HG03571 (cell line): ENCODE results near the gene MS4A13.
"Not testable (repeated sequence)": the region's sequence is repeated elsewhere in the genome, so short reads cannot be mapped to it uniquely, and the experiment has no call there.

Experiments
- ATAC-seq: cut with Tn5 transposase; IDR thresholded peaks from one replicate; pipeline ENCODE4 v1.9.1; 2021; ENCODE audit not compliant: unreplicated experiment

The MS4A13 gene

GRCh38 chr11:60515144-60515855 is at the start of gene MS4A13:
TSS of gene MS4A13 (plus strand) at chr11:60515392. CDS start at chr11:60518084, 2,692 bp downstream.
- no peak for ATAC-seq

DNA sequence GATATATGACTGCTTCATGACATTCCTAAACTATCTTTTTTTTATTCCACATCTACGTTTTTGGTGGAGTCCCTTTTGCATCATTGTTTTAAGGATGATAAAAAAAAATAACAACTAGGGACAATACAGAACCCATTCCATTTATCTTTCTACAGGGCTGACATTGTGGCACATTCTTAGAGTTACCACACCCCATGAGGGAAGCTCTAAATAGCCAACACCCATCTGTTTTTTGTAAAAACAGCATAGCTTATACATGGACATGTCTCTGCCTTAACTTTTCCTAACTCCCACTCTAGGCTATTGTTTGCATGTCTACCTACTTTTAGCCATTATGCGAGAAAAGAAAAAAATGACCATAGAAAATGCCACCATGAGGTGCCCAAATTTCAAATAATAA is 46.4 kb upstream of the MS4A13 start:
- no peak for ATAC-seq

DNA sequence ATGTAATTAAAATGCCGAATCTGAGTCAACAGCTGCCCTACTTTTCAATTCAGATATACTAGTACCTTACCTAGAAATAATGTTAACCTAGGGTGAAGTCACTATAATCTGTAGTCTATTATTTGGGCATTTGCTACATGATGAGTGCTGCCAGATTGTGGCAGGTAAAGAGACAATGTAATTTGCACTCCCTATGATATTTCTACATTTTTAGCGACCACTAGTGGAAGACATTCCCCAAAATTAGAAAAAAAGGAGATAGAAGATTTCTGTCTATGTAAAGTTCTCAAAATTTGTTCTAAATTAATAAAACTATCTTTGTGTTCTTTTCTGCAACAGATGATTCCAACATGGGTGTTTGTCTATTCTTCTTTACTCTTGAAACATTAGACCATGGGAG is 45.5 kb upstream of the MS4A13 start:
- ATAC-seq, result no peak

DNA sequence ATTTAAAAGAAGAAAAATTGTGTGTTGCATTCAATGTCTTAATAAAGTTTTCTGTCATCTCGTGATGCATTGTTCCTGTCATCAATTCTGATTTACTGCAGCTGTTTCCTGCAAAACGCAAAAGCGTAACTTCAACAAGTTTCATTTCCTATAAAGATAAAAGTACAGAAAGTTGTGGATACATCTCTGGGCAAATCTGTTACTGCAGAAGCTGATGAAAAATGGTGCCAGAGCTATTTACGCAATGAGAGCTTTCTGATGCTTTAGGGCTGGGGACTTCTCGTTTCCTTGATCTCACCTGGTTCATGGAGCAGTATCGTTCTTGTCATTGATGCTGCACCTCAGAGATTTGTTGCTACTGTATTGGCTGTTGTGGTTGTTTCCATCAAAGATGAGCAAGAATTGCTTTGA is 38.2 kb upstream of the MS4A13 start:
- ATAC-seq, result no peak

GRCh38 chr11:60482361-60482760 is 32.8 kb upstream of the MS4A13 start:
- peak; percentile 53 for ATAC-seq

- peak; percentile 96 for ATAC-seq
Measured at GRCh38 chr11:60485987-60486386, 29.2 kb upstream of the MS4A13 start.

DNA sequence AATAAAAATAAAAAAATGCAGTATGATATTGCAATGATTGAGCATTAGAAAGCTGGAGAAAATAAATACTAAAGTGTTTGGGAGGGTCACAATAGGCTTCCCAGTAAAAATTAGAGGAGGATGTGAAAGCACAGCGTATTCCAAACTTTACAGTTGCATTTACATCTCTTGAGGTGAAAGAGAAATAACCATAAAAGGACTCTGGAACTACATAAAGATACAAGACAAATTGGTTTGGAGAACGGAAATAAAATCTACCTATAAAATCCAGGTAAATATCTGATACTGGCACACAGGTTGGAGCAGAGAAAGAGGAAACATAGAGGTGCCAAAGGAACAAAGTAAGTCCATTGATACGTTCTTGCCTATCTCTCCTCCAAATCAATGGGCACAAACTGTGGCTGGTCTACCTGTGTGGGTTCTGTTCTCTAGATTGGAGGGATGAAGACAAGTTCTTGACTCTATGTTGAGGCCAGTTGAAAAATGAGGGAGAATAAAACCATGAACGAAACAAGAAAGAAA is 22.6 kb upstream of the MS4A13 start, which contains the start of gene MS4A12:
MS4A12 (plus strand) TSS at position 291 of the 522 bp plus-strand sequence. CDS start 4,541 bp downstream, outside the sequence.
- ATAC-seq, result no peak

DNA sequence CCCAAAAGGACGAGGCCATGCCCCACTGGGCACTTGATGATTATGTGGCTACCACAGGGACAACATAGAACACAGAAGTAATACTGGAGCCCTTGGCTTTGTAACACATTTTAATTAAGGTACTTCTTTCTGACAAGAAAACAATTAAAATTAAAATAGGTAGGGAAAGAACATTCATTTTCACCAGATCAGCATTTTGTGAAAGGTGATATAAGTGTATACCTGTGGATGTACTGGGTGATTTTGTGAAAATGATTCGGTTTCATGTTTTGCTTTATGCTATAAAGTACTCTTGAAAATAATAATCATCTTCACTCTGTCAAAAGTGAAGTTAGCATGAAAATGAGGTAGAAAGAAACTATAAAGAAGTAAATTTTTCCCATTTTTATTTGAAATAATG is 21.7 kb upstream of the MS4A13 start:
- no peak for ATAC-seq

GRCh38 chr11:60498399-60498798 is 16.8 kb upstream of the MS4A13 start:
- ATAC-seq, result no peak

- ATAC-seq, result no peak
Measured at GRCh38 chr11:60498853-60499252, 16.3 kb upstream of the MS4A13 start.

DNA sequence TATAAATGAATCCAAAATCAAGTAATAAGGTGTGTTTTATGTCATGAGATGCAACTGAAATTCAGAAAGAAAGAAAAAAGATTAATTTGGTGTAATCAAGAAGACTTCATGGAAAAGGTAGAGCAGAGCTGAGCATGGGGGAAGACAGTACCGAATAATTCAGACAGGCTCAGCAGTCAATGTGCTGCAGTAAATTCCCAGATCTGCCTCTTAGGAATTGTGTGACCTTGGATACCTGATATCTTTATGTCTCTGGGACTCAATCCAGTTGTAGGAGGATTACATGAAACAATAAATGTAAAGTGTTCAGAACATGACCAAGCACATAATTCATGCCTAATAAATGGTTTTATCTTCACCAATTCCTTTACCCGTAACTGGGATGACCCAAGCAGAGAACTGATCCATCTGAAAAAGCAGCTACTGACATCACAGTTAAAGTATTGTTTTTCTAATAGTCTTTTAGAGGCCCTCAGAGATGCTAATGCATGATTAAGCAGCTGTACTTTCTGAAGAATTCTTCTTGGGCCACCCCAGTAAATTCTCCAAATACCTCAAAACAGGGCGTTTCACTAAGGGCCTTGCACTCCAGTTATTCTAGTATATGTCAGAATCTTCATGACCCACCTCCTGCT is 14.8 kb upstream of the MS4A13 start:
- no peak for ATAC-seq

DNA sequence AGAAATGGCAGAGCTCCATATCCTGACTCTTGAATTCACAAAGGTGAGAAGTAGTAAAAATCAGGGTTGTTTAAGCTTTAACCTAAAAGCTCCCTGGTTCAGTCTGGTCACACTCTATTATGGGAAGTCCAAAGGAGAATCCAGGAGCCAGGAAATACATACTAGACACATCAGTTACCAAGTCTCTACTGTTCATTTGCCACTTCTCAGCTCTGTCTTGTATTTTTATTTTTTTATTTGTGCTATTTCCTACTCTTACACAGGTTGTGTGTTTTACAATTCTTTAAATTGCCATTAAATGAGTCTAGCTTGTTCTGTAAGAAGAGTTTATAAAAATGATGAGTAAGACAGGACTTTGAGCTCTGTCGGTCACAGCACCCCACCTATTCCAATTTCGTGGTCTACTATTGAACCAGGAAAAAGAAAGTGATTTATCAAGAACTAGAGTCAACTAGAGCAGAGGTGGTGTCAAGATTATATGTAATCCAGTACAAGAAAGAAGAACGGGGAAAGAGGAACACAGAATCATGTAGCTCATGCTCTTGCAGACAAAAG is 12.9 kb upstream of the MS4A13 start:
- no peak for ATAC-seq

DNA sequence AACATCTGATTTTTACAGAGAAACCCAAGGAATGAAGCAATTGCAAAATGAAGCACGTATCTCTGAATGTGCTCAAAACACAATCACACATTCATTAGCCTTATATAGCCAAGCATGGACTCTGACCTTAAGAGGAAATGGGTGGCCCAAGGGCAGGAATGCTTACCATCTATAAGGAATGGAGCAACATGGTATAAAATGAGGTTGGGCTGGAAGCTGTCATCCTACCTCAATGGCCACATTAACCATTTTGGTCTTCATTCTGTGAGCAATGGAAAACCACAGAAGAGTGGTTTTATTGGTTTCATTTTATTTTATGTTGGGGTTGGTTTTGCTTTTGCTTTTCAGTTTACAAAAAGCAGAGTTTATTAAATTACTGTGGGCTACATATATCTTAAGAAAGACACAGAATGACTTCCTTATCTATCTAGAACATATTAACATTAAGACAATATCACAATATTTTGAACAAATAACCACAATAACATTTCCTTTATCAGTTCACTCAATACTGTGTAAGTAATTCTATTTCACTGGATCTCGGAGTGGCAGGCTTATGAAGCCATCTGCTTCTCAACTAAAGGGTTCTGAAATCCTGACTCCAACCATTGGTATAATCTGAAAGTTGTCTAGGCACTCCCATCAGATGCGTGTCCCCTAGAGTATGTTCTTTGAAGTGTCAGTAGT is 10.8 kb upstream of the MS4A13 start:
- no peak for ATAC-seq

GRCh38 chr11:60509609-60510008 is 5.6 kb upstream of the MS4A13 start:
- ATAC-seq, result not testable (repeated sequence)

GRCh38 chr11:60510209-60510608 is 5.0 kb upstream of the MS4A13 start:
- ATAC-seq, result not testable (repeated sequence)

DNA sequence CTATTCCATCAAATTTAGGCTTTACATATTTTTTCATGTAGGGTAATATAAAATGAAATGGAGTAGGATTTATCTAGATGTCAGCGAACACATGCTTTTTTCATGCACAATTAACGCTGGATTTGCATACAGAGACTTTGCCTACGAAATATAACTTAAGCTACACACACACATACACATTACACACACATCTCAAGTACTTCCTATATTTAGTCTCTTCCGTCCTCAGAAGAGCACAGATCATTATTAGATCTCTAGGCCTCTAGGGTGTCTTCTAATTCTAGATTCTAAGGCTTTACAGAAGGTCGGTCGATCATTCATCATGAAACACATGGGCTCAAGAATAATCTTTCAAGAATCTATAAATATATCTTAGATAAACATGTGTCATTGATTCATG is 3.8 kb upstream of the MS4A13 start:
- no peak for ATAC-seq

GRCh38 chr11:60512651-60513225 is 2.5 kb upstream of the MS4A13 start:
- no peak for ATAC-seq

- no peak for ATAC-seq
Measured at GRCh38 chr11:60513496-60514460, 1.4 kb upstream of the MS4A13 start.

GRCh38 chr11:60528465-60528864 is 13.3 kb downstream of the MS4A13 start:
- ATAC-seq, result no peak

GRCh38 chr11:60528934-60529333 is 13.7 kb downstream of the MS4A13 start:
- ATAC-seq, result no peak
